Testis (tissue), 2 donors: ENCODE data around the gene LRFN4.

Experiments used
- POLR2A ChIP-seq: fragments of 450-650 bp; IDR thresholded peaks from one replicate; pipeline ENCODE4 v1.6.1; 2017; ENCODE audit warnings: antibody characterized with exemption, mild to moderate bottlenecking, moderate library complexity
- TF ChIP-seq, protein P1 (sequence below), 3 experiments: fragments of 450-650 bp in 2 of 3; fragments of 200-600 bp in 1 of 3; sonication (generic) in 1 of 3; IDR thresholded peaks; one replicate each; pipeline ENCODE4 v1.5.1; 2016 to 2019; ENCODE audit warnings: antibody characterized with exemption in 3 of 3, mild to moderate bottlenecking in 2 of 3, moderate library complexity in 1 of 3

DNA sequence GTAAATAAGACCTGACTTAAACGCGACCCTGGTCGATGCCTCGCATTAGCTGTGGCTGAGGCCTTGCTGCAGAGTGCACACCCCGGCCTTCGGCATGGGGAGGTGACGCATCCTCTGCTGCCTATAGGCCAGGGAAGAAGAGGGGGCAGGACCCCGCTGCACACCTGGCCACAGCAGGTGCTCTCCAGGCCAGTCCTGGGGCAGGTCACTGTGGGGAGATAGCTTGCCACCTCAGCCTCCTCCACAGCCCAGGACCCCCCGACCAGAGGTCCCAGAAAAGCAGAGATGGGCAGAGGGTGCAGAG, 12.7 kb downstream of the LRFN4 start:
- TF ChIP-seq POLR2A = no peak
- TF ChIP-seq, protein P1, sequence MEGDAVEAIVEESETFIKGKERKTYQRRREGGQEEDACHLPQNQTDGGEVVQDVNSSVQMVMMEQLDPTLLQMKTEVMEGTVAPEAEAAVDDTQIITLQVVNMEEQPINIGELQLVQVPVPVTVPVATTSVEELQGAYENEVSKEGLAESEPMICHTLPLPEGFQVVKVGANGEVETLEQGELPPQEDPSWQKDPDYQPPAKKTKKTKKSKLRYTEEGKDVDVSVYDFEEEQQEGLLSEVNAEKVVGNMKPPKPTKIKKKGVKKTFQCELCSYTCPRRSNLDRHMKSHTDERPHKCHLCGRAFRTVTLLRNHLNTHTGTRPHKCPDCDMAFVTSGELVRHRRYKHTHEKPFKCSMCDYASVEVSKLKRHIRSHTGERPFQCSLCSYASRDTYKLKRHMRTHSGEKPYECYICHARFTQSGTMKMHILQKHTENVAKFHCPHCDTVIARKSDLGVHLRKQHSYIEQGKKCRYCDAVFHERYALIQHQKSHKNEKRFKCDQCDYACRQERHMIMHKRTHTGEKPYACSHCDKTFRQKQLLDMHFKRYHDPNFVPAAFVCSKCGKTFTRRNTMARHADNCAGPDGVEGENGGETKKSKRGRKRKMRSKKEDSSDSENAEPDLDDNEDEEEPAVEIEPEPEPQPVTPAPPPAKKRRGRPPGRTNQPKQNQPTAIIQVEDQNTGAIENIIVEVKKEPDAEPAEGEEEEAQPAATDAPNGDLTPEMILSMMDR (IDR thresholded peaks at IDR 0.05) = no peak
